ENCODE measurements around the gene VEGFA.

Gene VEGFA

DNA sequence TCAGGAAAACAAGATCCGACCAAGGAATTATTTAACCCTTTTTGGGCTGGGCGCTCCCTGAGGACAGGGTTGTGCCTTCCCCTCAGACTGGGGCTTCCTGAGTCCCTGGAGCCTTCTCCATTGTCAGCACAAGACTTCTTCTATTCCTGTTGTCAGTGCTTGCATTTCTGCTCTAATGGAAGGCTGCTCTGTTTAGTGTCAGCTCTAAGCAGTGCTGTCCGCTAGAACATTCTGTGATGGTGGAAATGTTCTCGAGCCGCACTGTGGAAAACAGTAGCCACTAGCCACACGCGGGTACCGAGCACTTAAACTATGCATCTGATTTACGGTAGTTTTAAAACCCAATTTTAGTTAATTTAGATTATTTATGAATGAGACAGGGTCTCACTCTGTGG lies 64.0 kb downstream of the VEGFA start:
- H2AFZ ChIP-seq (ENCODE audit: low read depth, low read length), result no peak overlapping the region
- no peak overlapping the region for H3K9ac ChIP-seq (ENCODE audit: low read length)
- no peak overlapping the region for H3K27ac ChIP-seq (ENCODE audit: low read length)
- H3K4me1 ChIP-seq (ENCODE audit: low read length), result peaks cover 4% of the 10 kb centered on the region; the same call in 1 of the 2 replicates
- TF ChIP-seq, protein P1, sequence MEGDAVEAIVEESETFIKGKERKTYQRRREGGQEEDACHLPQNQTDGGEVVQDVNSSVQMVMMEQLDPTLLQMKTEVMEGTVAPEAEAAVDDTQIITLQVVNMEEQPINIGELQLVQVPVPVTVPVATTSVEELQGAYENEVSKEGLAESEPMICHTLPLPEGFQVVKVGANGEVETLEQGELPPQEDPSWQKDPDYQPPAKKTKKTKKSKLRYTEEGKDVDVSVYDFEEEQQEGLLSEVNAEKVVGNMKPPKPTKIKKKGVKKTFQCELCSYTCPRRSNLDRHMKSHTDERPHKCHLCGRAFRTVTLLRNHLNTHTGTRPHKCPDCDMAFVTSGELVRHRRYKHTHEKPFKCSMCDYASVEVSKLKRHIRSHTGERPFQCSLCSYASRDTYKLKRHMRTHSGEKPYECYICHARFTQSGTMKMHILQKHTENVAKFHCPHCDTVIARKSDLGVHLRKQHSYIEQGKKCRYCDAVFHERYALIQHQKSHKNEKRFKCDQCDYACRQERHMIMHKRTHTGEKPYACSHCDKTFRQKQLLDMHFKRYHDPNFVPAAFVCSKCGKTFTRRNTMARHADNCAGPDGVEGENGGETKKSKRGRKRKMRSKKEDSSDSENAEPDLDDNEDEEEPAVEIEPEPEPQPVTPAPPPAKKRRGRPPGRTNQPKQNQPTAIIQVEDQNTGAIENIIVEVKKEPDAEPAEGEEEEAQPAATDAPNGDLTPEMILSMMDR (IDR thresholded peaks at IDR 0.05; ENCODE audit: low read depth, low read length), result no peak
- TF ChIP-seq EZH2phosphoT487 (IDR thresholded peaks at IDR 0.05; ENCODE audit: low read depth), result no peak
- H4K20me1 ChIP-seq (ENCODE audit: insufficient read depth, low read length), result no peaks in the 10 kb centered on the region
- H3K36me3 ChIP-seq (replicated peaks; ENCODE audit: low read depth, low read length), result no peaks in the 10 kb centered on the region
- H3K4me3 ChIP-seq (ENCODE audit: low read length), result no peak overlapping the region
- no peaks in the 10 kb centered on the region for H3K79me2 ChIP-seq (ENCODE audit: low read length)
- H3K9me3 ChIP-seq (ENCODE audit: insufficient read depth, low read length), result no peaks in the 10 kb centered on the region
- H3K4me2 ChIP-seq (ENCODE audit: low read length), result no peak overlapping the region
- H3K27me3 ChIP-seq (ENCODE audit: low read depth, low read length), result peaks cover 27% of the 10 kb centered on the region

DNA sequence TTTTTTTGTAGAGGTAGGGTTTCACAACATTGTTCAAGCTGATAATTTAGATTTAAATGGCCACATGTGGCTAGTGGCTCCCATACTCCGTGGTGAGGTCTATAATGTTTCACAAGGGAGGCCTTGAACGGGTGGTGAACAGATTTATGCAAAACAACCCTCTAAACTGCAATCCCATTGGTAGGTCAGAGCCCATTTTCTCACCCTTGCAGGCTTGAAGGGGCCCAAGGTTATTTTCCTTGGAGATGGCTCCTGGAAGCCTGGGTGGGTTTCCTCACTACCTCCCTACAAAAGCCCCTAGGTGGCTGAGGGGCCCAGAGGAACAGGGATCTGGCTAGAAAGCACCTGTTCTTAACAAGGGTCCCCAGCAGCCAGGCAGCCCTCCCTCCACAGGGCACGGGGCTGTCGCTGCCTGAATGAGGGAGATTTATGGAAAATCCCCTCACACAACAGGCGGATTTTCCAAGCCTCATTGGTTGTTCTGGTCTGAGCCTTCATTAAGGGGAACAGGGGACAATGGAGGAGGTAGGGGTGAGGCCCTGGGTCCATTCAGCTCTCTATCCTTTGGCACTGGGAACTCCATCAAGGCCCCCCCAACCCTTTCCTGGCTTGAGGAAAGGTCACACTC lies 64.6 kb downstream of the VEGFA start:
- Histone ChIP-seq H3K4me1 (ENCODE audit: low read length) (peaks cover 4% of the 10 kb centered on the region; the same call in 1 of the 2 replicates), H3K27ac (ENCODE audit: low read length) (no peak overlapping the region), H4K20me1 (ENCODE audit: insufficient read depth, low read length) (no peaks in the 10 kb centered on the region), H2AFZ (ENCODE audit: low read depth, low read length) (no peak overlapping the region), H3K4me3 (ENCODE audit: low read length) (no peak overlapping the region), H3K79me2 (ENCODE audit: low read length) (no peaks in the 10 kb centered on the region), H3K4me2 (ENCODE audit: low read length) (no peak overlapping the region), H3K36me3 (replicated peaks; ENCODE audit: low read depth, low read length) (no peaks in the 10 kb centered on the region), H3K9me3 (ENCODE audit: insufficient read depth, low read length) (no peaks in the 10 kb centered on the region), H3K27me3 (ENCODE audit: low read depth, low read length) (peaks cover 22% of the 10 kb centered on the region), H3K9ac (ENCODE audit: low read length) (no peak overlapping the region)
- TF ChIP-seq EZH2phosphoT487 (IDR thresholded peaks at IDR 0.05; ENCODE audit: low read depth), result no peak
- TF ChIP-seq, protein P1 (IDR thresholded peaks at IDR 0.05; ENCODE audit: low read depth, low read length), result no peak

DNA sequence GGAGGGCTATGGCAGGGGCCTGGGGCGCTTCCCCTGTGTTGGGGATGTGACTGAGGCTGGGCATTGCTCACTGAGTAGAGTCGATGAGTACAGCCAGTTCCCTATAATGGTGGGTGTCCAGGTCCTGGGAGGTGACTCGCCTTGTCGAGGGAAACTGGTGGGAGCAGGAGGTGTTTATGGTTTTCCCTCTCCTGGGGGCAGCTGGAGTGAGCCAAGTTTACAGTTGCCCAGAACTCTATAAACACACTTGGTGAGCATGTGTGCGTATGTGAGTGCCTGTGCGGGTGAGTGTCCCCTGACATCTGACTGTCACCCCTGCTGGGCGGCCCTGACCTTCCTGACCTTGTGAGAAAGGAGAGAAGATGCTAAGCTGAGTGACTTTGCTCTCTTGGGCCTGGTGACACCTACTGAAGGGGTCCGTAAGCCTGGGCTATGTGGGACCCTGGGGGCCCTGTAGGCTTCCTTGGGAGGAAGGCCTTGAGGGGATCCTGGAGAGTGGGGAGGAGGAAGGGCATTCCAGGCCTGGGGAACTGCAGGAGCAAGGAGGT lies 65.9 kb downstream of the VEGFA start:
- H3K9me3 ChIP-seq (ENCODE audit: insufficient read depth, low read length), result no peaks in the 10 kb centered on the region
- H3K27ac ChIP-seq (ENCODE audit: low read length), result no peak overlapping the region
- H3K4me1 ChIP-seq (ENCODE audit: low read length), result peaks cover 4% of the 10 kb centered on the region; the same call in 1 of the 2 replicates
- H3K4me3 ChIP-seq (ENCODE audit: low read length), result no peak overlapping the region
- TF ChIP-seq, protein P1 (IDR thresholded peaks at IDR 0.05; ENCODE audit: low read depth, low read length), result no peak
- TF ChIP-seq EZH2phosphoT487 (IDR thresholded peaks at IDR 0.05; ENCODE audit: low read depth), result no peak
- H3K9ac ChIP-seq (ENCODE audit: low read length), result no peak overlapping the region
- no peaks in the 10 kb centered on the region for H3K79me2 ChIP-seq (ENCODE audit: low read length)
- H2AFZ ChIP-seq (ENCODE audit: low read depth, low read length), result no peak overlapping the region
- H3K27me3 ChIP-seq (ENCODE audit: low read depth, low read length), result peaks cover 15% of the 10 kb centered on the region
- no peaks in the 10 kb centered on the region for H3K36me3 ChIP-seq (replicated peaks; ENCODE audit: low read depth, low read length)
- H4K20me1 ChIP-seq (ENCODE audit: insufficient read depth, low read length), result no peaks in the 10 kb centered on the region
- no peak overlapping the region for H3K4me2 ChIP-seq (ENCODE audit: low read length)

Measured in OCI-LY3 (cell line).